Measurements from ENCODE around the gene SPAG5.

- TF ChIP-seq, protein P1, sequence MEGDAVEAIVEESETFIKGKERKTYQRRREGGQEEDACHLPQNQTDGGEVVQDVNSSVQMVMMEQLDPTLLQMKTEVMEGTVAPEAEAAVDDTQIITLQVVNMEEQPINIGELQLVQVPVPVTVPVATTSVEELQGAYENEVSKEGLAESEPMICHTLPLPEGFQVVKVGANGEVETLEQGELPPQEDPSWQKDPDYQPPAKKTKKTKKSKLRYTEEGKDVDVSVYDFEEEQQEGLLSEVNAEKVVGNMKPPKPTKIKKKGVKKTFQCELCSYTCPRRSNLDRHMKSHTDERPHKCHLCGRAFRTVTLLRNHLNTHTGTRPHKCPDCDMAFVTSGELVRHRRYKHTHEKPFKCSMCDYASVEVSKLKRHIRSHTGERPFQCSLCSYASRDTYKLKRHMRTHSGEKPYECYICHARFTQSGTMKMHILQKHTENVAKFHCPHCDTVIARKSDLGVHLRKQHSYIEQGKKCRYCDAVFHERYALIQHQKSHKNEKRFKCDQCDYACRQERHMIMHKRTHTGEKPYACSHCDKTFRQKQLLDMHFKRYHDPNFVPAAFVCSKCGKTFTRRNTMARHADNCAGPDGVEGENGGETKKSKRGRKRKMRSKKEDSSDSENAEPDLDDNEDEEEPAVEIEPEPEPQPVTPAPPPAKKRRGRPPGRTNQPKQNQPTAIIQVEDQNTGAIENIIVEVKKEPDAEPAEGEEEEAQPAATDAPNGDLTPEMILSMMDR (IDR thresholded peaks at IDR 0.05; ENCODE audit: poor library complexity, severe bottlenecking) = no peak
- TF ChIP-seq POLR2AphosphoS5 (IDR thresholded peaks at IDR 0.05) = no peak
Measured at GRCh38 chr17:28597606-28598383, 1.0 kb downstream of the SPAG5 start.
